ENCODE results near the gene HTRA3. TPM values are rescaled to one million over a fixed set of nuclear protein-coding genes. Genes with fewer than 3 reads are reported as not detected.

Gene HTRA3
- total and polyA plus RNA-seq, 2 of the 4 experiments (the other 2 are of a cell fraction) = 1.3 to 9.5 TPM

- Histone ChIP-seq H4K5ac (ENCODE audit: low read depth, low read length) (no peak overlapping the region), H3K4me3 (ENCODE audit: insufficient read depth, low read depth, low read length) (no peak overlapping the region), H2BK120ac (ENCODE audit: low read depth, low read length) (no peak overlapping the region), H3K23ac (ENCODE audit: low read depth, low read length) (no peak overlapping the region), H2BK15ac (ENCODE audit: low read depth, low read length) (no peak overlapping the region), H3K9me1 (ENCODE audit: insufficient read depth, low read length) (peaks cover 4% of the 10 kb centered on the region; the same call in 1 of the 2 replicates), H3K4me1 (ENCODE audit: control insufficient read depth, insufficient read depth, low read length) (peaks cover 6% of the 10 kb centered on the region; the same call in 1 of the 2 replicates), H3K4me2 (ENCODE audit: low read depth, low read length) (no peak overlapping the region), H2AK9ac (replicated peaks; ENCODE audit: low read depth, low read length, poor library complexity) (peak overlapping the region; percentile 15), H2BK5ac (ENCODE audit: low read depth, low read length, poor library complexity, severe bottlenecking) (no peak overlapping the region), H3K27me3 (ENCODE audit: control insufficient read depth, insufficient read depth, low read length) (no peaks in the 10 kb centered on the region), H3K27ac (ENCODE audit: insufficient read depth, low read length) (no peak overlapping the region), H4K20me1 (ENCODE audit: insufficient read depth, low read length) (no peaks in the 10 kb centered on the region), H3K79me1 (ENCODE audit: low read depth in 1 of 2, low read length in 2 of 2) (no peaks in the 10 kb centered on the region), H3K36me3 (ENCODE audit: control insufficient read depth, insufficient read depth, low read length) (no peaks in the 10 kb centered on the region; the same call in 1 of the 2 replicates), H2BK20ac (ENCODE audit: low read depth, low read length) (no peak overlapping the region), H3K9me3 (ENCODE audit: control insufficient read depth, insufficient read depth, low read length) (no peaks in the 10 kb centered on the region), H4K91ac (ENCODE audit: insufficient read depth, low read depth, low read length) (no peak overlapping the region; the same call in 1 of the 2 replicates), H2AFZ (replicated peaks; ENCODE audit: low read length, poor library complexity) (no peak overlapping the region), H4K8ac (ENCODE audit: low read depth in 2 of 2, low read length in 2 of 2) (no peak overlapping the region), H2AK5ac (ENCODE audit: low read depth, low read length) (no peak overlapping the region), H3K4ac (ENCODE audit: low read depth, low read length) (no peak overlapping the region), H3K14ac (replicated peaks; ENCODE audit: low read depth, low read length) (no peak overlapping the region), H3K56ac (ENCODE audit: extremely low read depth, insufficient read depth, low read length) (no peak overlapping the region), H3K18ac (ENCODE audit: low read depth, low read length) (no peak overlapping the region), H3K9ac (ENCODE audit: low read depth, low read length) (no peak overlapping the region)
- no TSS peak for BruUV-seq (replicated peaks)
- intact Hi-C loops (cut with micrococcal nuclease) (no loop called here), in situ Hi-C loops (cut with MboI; ENCODE audit: low sequenced_read_pairs) (no loop called here), dilution Hi-C loops (cut with HindIII; ENCODE audit: low sequenced_read_pairs, unreplicated experiment) (no loop called here)
- CTCF ChIA-PET = no interaction called here
- WGBS, 2 experiments (ENCODE audit: extremely low coverage in 2 of 2, insufficient read length in 1 of 2) = 76% methylated on average over 7 of the region's 9 CpGs; no CpG with 5 or more reads in 1 of the 2 experiments
- ATAC-seq (ENCODE audit: low read depth) (no peak), DNase-seq (no peak)
- POLR2A ChIA-PET (ENCODE audit: unreplicated experiment) = no interaction called here
- TF ChIP-seq RAD21 (IDR thresholded peaks at IDR 0.05; ENCODE audit: low read length) (no peak), NFE2L2 (IDR thresholded peaks at IDR 0.05; ENCODE audit: low read depth, low read length) (no peak), MAZ (IDR thresholded peaks at IDR 0.05; ENCODE audit: borderline replicate concordance, low read depth, low read length) (no peak), POLR2A (IDR thresholded peaks at IDR 0.05; ENCODE audit: low read depth, low read length) (no peak), CEBPB (IDR thresholded peaks at IDR 0.05; ENCODE audit: low read depth, low read length) (no peak), USF2 (IDR thresholded peaks at IDR 0.05; ENCODE audit: low read depth, low read length) (no peak), RCOR1 (IDR thresholded peaks at IDR 0.05; ENCODE audit: insufficient replicate concordance, low read length) (no peak), MXI1 (IDR thresholded peaks at IDR 0.05; ENCODE audit: borderline replicate concordance, low read depth, low read length) (no peak), FOS (IDR thresholded peaks at IDR 0.05; ENCODE audit: low read depth, low read length) (no peak), RFX5 (IDR thresholded peaks at IDR 0.05; ENCODE audit: low read depth, low read length) (no peak), MAFK (IDR thresholded peaks at IDR 0.05; ENCODE audit: low read depth, low read length) (no peak), BHLHE40 (IDR thresholded peaks at IDR 0.05; ENCODE audit: low read depth, low read length) (no peak), CHD1 (IDR thresholded peaks at IDR 0.05; ENCODE audit: low read depth, low read length) (no peak), CTCF (conservative IDR thresholded peaks at IDR 0.05; ENCODE audit: low read depth, low read length) (no peak), SMC3 (IDR thresholded peaks at IDR 0.05; ENCODE audit: low read depth, low read length) (no peak)
- TF ChIP-seq, protein P1, sequence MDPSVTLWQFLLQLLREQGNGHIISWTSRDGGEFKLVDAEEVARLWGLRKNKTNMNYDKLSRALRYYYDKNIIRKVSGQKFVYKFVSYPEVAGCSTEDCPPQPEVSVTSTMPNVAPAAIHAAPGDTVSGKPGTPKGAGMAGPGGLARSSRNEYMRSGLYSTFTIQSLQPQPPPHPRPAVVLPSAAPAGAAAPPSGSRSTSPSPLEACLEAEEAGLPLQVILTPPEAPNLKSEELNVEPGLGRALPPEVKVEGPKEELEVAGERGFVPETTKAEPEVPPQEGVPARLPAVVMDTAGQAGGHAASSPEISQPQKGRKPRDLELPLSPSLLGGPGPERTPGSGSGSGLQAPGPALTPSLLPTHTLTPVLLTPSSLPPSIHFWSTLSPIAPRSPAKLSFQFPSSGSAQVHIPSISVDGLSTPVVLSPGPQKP (IDR thresholded peaks at IDR 0.05; ENCODE audit: borderline replicate concordance, low read depth, low read length) = no peak
These were observed 27.6 kb downstream of the HTRA3 start for GRCh38 chr4:8297141-8297601.

Measured in IMR-90 (cell line).